ENCODE data around the gene MOB3A. TPM values are rescaled to one million over a fixed set of nuclear protein-coding genes. Genes with fewer than 3 reads are reported as not detected.

The MOB3A gene
- total and polyA plus RNA-seq, 10 of the 15 experiments (the other 5 are each of a cell fraction or from before 2014, with no cell fraction given) = 7.5 to 229 (median 79.4) TPM

GRCh38 chr19:2087621-2088100 lies 8.5 kb downstream of the MOB3A start (continued):
- TF ChIP-seq PRDM15 (CRISPR knock-in tag; IDR thresholded peaks at IDR 0.05) (no peak), EZH2 (IDR thresholded peaks at IDR 0.05; ENCODE audit: borderline replicate concordance, control insufficient read depth, low read depth, low read length) (no peak), YBX1 (IDR thresholded peaks at IDR 0.05) (no peak), ZZZ3 (IDR thresholded peaks at IDR 0.05; ENCODE audit: control insufficient read depth, insufficient read length, low read depth) (no peak), IKZF2 (IDR thresholded peaks at IDR 0.05) (peak; percentile 87 to 92), RELA (IDR thresholded peaks at IDR 0.05; ENCODE audit: borderline replicate concordance, partially characterized antibody) (no peak), MYB (IDR thresholded peaks at IDR 0.05; ENCODE audit: borderline replicate concordance, low read depth, low read length) (no peak; the same call in 1 of the 2 replicates), SP1 (IDR thresholded peaks at IDR 0.05; ENCODE audit: low read depth, low read length) (peak; percentile 21), NR2C2 (IDR thresholded peaks at IDR 0.05; ENCODE audit: borderline replicate concordance, control insufficient read depth, insufficient read length, low read depth) (no peak), GABPA (IDR thresholded peaks at IDR 0.05; ENCODE audit: low read depth) (no peak), ZNF24 (IDR thresholded peaks at IDR 0.05) (0 out of 2 replicates have a peak, but pooled peaks have one; percentile 41), GATAD2B (conservative IDR thresholded peaks at IDR 0.05; ENCODE audit: low read depth) (peak; percentile 61), PBX3 (IDR thresholded peaks at IDR 0.05; ENCODE audit: insufficient replicate concordance, low read depth, low read length) (peak; percentile 10), BCLAF1 (IDR thresholded peaks at IDR 0.05) (no peak), PML (IDR thresholded peaks at IDR 0.05; ENCODE audit: low read length) (no peak), RCOR1 (conservative IDR thresholded peaks at IDR 0.05; ENCODE audit: low read depth, low read length) (0 out of 2 replicates have a peak, but pooled peaks have one; percentile 18), SMC3 (IDR thresholded peaks at IDR 0.05; ENCODE audit: borderline replicate concordance, low read length) (peak; percentile 20; the same call in 1 of the 2 replicates), HDAC2 (IDR thresholded peaks at IDR 0.05) (no peak; the same call in 1 of the 2 replicates), POLR2A (IDR thresholded peaks at IDR 0.05; ENCODE audit: low read depth, low read length) (peak; percentile 62), TARDBP (IDR thresholded peaks at IDR 0.05; ENCODE audit: borderline replicate concordance) (0 out of 2 replicates have a peak, but pooled peaks have one; percentile 35), WRNIP1 (IDR thresholded peaks at IDR 0.05; ENCODE audit: borderline replicate concordance, low read depth, low read length) (no peak), BRCA1 (IDR thresholded peaks at IDR 0.05; ENCODE audit: low read depth, low read length) (no peak), ATF2 (IDR thresholded peaks at IDR 0.05; ENCODE audit: low read length) (no peak), RUNX3 (IDR thresholded peaks at IDR 0.05; ENCODE audit: low read length) (peak; percentile 16; the same call in 1 of the 2 replicates)

Measured in GM12878 (cell line).